Activated T-helper 1 cell treated with anti-CD3 and anti-CD28 coated beads, Interleukin-2, amount 50 U/mL, for 16 hours (primary cell): Measurements from ENCODE around the gene SNX5.
"Not testable (repeated sequence)": the region's sequence is repeated elsewhere in the genome, so short reads cannot be mapped to it uniquely, and the experiment has no call there.

Experiments used
- DNase-seq, 2 donors: peaks; one replicate each; pipeline ENCODE4 v3.0.0-alpha.2; 2020; ENCODE audit warnings: low read depth in 1 of 2, low spot score in 1 of 2

The SNX5 gene

DNA sequence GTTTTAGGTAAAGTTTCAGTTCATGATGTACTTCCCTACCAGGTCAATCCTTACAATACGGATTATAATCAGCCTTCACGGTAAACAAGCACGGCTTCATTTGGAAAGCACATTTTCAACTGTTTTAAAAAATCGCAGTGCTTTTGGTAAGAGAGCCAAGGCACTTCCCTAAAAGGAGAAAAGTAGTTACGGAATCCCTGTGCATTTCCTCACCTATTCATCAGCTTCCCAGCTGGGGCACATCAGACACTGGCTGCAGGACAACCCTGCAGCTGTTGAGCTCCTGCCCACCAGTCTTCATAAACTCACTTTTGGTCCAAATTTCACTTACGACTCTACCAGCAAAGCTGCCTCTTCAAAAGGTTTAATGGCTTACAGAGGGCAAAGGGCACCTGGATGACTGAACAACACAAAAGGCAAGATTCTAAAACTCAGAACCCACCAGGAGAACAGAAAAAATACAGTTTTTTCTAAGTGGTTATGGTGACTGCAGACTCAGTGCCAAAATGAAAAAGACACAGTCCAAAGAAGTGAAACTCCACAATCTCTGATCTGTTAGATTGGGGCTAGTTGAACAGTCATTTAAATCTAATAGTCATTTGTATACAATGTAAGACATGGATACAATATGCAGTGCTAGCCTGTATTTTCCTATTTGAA lies 7.5 kb downstream of the SNX5 start:
- no peak for DNase-seq

DNA sequence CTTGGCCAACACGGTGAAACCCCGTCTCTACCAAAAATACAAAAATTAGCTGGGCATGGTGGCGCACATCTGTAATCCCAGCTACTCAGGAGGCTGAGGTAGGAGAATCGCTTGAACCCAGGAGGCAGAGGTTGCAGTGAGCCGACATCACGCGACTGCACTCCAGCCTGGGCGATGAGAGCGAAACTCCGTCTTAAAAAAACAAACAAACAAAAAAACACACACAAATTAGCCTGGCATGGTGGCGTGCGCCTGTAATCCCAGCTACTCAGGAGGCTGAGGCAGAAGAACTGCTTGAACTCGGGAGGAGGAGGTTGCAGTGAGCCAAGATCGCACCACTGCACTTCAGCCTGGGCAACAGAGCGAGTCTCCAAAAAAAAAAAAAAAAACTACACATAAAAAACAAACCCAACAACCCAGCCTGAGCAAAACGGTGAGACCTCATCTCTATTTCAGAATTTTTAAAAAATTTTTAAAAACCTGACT lies 8.2 kb downstream of the SNX5 start:
- DNase-seq, result not testable (repeated sequence)

DNA sequence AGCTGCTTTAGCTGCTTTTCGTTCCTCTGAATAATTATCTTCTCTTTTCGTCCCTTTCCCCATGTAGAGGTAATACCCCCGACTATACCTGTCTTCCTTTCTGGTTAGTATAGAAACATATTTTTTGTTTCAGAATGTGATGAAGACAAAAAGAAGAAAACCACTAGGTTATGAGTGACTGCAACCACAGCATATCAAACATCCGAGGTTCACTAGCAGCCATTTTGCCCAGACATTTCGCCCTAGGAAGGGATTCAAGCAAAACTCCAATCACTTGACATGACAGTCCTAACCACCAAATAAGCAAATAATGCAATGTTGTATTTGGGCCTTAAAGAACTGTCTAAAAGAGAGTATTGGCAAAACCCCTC lies 9.4 kb downstream of the SNX5 start:
- no peak for DNase-seq

DNA sequence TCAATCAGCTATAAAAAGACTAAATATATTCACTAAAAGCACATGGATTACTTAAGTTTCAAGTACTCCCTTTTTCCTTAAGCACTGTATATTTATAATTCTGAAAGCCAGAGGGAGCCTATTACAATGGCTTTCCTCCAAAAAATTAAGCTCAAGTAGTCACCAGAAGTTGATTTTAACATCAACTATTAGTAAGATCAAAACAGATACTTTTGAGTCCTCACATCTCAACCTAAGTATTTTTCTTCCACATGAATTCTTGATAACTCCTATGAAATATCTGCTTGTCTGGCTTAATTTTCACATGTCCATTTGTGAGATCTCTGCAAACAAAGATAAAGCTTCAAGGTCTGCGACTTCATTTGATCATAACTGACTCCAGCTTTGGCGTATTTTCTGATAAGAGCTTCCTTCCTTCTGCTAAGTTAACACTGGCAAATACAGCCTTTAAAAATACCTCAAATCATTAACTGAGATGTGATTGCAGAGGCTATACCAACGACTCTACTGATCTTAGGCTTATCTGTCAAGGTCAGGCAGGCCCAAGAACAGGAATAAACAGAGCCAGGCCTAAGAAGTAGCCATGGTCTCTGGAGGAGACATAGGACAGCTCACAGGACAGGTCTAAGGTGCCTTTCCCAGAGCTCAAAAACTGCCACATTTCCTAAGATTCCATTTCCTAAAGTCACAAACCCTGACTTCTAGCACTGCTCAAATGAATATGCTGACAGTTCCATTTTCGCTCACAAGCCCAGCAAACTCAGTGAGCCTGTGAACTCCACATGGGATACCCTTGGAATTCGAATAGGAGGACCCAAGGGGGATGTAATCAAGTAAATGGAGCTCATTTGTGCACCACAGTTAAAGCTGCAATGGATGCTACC lies 10.0 kb downstream of the SNX5 start:
- DNase-seq, result no peak

DNA sequence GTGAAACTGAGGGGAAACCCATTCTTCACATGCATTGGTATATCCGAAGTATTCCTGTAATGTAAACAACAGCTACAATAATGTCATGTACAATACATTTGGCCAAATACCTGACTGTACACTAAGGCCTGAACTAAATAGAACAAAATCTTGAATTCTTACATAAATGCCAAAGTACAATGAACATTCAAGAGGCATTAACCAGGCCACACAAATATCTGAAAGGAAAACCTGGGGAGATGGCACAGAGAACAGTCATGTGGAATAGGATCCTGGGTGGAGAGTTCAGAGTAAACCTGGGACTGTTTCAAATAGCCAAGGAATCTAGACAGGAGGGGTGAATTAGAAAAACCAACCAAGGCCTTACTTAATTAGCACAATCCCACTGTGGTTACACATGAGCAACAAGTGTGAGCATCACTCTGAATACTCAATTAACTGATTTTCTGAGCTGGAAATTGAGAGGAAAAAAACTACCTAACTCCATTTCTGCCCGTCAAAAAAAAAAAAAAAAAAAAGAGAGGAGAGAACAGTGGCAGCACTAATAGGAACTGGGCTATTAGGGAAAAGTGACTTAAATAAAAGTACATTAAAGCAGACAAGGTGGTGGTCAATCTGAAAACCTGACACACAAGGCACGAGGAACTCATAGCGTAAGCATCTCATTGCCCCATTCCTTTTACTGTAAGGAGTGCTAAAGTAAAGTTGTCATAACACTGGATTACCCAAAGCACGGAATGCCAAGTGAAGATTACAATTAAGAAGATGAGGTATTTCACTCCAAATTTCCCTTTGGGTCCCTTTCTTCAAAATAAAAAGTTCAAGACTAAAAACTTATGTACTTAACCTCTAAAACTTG lies 10.9 kb downstream of the SNX5 start:
- no peak for DNase-seq

DNA sequence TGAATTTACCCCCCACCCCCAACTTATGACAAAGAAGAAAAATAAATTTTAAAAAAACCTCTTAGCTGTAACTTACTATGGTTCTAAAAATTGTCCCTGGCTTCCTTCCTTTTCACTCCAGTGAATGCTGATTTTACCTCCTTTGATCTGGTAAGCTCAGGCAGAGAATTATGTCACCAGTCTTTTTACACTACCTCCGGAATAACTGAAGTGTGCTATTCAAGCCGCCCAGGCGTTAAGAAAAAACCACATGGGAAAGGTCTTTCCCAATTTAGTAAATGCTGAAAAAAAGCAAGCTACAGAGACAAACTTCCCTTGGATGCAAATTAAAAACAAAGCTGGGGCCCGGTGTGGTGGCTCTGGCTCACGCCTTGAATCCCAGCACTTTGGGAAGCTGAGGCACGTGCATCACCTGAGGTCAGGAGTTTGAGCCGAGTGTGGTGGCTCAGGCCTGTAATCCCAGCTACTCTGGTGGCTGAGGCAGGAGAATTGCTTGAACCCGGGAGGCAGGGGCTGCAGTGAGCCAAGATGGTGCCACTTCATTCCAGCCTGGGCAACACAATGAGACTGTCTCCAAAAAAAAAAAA lies 12.4 kb downstream of the SNX5 start:
- no peak for DNase-seq

DNA sequence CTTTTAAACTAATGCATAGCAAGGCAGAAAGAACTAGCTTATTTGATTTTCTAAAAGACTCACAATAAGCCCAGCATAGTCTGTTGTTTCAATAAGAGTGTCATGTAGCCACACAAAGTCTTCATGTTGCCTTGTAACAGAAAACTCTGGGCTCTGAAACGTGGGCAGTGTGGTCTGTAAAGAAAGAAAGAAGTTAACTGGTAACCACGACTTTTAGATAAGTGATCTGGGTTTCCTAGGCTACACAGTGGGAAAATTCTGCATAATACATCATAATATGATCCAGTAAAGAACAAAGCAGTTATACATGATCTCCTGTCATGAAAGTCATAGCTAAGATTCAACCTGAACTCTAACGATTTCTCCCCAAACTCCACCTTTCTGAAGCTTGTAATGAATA lies 13.3 kb downstream of the SNX5 start:
- DNase-seq, result no peak

DNA sequence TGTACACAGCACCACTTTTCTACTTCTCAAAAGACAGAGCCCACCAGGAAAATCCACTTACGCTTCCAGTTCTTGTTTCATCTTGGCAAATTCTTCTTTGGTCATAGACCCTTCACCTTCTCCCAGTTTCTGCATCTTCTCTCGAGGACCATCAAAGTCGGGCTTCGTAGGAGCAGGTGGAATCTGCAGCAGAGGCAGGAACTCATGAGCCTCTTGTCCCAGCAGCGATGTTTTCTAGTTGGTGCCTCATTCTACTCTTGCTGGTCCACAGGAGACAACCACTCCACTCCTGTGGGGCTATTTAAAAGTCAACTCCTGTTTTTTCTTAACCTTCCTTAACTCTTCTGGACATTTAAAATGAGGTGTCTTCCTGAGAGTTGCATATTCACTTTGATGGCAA lies 14.7 kb downstream of the SNX5 start:
- no peak for DNase-seq

DNA sequence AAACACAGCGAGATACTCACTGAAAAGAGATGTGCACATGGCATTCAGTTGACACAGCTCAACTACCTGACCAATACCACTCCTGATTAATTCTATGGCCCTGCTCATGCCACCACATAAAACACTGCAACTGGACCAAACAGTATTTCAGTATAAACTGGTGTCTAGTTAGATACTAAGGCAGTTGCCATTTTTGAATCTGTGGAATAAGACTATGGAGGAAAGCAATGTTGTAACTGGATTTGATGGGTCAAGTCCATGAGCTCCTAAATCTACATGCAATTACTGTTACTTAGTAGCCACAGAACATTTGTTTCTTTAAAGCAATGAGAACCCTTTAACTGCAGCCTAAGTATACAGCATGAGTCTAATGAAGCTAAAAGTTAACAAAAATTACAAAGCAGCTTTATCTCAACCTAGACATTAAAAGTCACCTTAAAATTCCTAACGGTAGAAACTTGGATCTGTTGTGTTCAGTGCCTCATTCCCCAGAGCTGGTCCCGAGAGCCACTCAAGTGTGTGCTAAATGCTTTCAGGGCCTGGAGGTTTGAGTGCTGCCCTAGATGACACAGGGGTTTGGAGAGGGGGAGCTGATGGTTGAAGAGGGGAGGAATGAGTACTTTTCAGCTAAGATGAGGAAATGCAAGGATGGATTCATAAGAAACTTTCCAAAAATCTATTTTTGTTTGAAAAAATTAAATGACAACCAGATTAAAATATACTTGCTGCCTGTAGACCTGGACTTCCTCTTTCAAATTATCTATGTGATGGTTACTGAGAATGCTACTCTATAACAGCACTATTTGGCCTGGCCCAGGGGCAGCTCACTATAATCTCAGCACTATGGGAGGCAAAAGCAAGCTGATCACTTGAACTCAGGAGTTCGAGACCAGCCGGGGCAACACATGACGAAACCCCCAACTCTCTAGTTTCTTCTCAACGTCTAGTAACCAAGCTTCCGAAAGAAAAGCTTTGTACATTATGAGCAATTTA lies 15.6 kb downstream of the SNX5 start:
- DNase-seq, result no peak

DNA sequence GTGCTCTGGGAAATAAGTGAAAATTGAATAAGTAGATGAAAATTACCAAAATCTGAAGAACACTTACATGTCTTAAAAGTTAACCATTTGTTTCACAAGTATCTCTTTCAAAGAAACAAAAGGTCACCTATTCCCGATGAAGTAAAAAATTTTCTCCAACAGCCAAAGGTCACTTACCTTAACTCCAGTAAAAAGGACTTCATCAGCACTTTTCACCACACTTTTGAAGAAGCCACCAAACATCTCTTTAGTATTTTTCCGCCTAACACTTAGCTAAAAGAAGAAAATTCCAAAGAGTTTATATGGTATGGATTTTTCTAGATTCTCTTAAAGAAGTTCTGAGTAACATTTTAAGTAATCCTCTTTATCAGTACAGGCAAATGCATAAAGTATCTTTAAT lies 17.3 kb downstream of the SNX5 start:
- no peak for DNase-seq

DNA sequence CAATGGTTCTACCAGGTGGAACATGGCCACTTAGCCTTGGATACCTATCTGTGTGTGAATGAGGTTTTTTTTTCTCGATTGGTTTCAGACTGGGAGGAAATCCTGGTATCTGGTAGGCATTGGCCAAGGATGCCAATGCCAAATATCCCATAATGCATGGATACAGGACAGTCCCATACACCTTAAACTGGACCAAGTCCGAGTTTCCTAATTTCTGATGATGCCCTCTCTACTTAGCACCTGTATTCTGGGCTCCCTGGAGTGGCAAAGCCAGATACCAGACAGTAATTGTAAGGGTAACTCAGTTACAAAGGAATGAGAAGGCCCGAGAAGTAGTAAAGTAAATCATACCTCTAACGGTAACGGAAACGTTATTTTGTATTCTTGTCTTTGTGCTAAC lies 17.9 kb downstream of the SNX5 start:
- DNase-seq, result no peak

DNA sequence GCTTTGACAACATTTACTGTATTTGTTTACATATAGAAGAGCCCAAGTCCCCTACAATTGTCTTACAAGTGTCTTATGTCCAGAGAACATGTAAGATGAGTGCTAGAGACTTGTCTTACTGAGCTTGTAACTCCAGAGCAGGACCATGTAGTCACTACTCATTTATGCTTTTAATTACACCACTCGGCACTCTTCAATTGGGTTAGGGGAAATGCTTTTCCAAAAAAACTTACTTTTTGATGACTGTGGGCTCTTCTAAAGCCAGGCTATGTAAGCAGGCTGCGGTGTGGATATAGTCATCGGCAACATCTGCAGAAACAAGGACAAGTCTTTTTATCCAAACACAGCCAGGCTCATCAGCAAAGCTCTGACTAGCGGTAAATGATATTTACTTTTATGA lies 18.7 kb downstream of the SNX5 start:
- DNase-seq, result no peak

DNA sequence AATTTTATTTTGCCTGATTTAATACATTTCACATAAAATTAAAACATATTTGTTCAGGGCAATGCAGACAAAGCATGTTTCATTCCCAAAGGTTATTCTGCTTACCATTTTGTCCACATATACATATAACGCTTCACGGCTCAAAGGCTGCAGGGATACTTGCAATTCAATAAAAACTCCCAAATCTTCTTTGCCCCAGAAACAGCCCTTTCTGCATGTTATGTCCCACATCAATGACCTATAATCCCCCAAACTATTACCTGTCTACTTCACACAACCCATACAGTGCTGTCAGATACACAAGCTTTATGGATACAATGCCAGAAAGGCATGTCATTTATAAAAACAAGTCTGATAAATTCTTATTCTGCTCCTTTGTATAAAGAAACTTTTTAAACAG lies 20.2 kb downstream of the SNX5 start:
- DNase-seq, result no peak

DNA sequence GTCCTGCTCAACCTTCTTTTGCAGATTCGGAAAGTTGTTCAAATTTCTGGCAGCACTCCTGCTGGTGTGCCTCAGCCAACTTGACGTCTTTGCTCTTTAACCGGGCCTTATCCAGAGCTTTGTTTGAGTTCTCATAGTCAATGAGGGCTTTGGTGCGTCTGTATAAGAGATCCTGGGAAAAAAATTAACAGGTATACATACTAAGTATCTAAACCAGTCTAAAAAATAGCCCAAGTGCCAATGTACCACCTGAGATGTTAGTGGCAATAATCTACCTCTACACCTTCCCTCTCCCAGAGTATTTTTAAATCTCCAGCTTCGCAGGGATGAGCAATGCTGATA lies 21.1 kb downstream of the SNX5 start:
- no peak for DNase-seq

DNA sequence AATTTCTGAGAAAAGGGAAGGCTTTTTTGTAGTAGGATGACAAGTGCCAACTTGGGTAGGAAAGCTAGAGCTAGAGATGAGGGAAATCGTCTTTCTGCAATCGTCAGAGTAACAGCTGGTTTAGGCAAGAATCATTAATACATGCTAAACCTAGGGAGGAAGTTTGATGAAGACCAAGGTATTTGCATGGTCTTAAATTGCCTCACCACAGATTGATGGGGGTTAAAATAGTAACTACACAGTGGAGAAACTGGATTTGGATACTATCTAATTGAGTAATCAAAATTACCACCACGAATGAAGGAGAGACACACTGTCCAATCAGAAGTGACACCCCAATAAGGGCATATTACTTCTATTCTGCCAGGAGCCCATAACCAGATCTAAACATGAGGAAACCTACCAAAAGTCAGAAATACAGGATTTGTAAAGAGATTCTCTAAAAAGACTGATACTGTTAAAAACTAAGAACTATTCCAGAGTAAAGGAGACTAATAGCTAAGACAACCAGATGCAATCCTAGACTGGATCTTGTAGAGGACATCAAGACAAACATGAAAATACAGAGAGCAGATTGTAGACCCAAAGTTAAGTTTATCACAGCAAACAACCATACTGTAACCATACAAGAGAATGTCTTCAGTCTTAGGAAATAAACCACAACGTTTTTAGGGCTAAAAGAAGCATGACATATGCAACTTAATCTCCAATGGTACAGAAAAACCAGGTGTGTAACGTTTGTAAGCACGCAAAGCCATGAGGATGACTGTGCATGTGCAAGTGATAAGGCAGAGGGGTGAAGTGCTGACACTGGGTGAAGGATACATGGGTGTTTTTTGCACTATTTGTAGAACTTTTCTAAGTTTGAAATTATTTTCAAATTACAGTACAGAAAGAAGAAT lies 21.8 kb downstream of the SNX5 start:
- DNase-seq, result no peak

DNA sequence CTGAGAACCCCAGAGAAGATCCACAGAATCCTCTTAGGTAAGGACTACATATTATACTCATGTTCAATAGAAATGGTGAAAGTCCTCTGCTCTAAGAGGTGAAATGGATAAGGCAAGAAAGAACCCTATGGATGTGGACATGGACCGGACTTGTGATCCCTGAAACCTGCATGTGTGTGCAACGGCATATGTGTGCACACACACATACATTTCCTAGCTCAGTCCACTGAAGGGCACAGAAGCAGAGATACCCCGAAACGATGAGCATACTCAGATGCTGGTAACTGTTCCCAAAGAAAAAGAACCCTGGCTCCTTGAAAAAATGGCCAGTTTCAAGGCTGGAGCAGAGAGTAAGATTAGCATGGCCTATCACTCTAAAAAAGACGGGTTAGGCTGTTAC lies 22.6 kb downstream of the SNX5 start:
- DNase-seq, result no peak

DNA sequence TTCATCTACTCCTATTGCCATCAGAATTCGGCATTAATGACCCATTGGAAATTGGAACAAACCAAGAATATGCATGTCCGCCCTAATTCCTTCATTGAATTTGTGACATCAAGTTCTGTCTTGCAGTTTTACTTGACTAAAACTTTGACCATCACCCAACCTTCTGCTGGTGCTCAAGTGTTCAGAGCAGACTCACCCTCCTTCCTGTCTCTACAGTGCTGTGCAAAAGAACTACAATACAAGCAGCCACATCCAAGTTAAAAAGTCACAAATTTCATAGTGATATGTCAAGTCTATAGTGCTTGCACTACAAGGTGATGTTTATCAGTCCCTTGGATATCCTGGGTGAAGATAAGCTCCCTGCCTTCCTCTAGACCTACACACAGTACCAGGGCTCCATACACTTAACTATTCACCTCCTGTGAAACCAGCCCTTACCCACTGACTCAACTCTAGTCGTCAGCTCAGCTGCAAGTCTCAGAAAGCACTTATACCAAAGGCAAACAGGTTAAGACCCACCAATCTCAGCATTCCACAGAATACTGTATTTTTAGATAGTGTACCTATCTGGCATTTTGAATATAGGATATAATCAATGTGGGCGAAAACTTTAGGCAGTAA lies 23.6 kb downstream of the SNX5 start:
- DNase-seq, result no peak

DNA sequence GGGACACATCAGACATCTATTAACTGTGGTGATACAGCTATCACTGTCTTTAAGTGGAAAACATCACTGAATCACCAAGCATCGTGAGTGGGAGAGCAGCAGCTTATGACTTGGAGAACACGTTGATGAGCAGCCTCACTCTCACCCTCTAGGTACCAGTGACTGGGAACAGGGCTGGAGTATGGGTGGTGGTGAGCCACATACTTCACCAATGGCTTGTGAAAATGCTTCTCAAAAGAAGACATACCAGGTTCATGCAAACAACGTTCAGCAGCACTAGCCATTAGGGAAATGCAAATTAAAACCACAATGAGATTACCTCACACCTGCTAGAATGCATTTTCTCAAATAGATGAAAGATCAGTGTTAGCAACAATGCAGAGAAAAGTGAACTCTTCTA lies 25.3 kb downstream of the SNX5 start:
- no peak for DNase-seq

DNA sequence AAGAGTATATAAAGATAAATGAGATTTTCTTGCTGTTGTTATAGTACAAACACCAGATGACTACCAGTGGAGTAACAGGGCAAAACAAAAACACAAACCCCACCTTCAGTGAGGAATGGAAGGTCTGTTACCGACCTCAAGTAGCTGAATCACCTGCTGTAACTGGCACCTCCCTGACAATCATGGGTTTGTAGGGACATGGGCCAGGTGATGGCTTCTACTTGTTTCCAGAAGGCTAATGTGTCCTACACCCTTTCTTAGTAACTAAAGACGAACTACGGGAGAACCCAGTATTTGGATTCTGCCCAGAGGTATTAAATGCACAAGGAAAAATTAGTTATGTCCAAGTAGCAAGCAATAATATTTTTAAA lies 26.8 kb downstream of the SNX5 start:
- no peak for DNase-seq
